HepG2 (cell line): ENCODE results near the gene ITM2B. TPM values are rescaled to one million over a fixed set of nuclear protein-coding genes. Genes with fewer than 3 reads are reported as not detected.
A peak's percentile ranks its signal among the peaks of the same experiment; 100 is the strongest.

ENCODE experiments used
- BHLHE40 ChIP-seq: IDR thresholded peaks from 2 replicates; pipeline ENCODE4 v1.6.1; 2011; ENCODE audit warnings: low read length, improper control_type of control experiment
- FOXK2 ChIP-seq: fragments of 450-650 bp; IDR thresholded peaks from 2 replicates; pipeline ENCODE4 v1.6.1; 2016
- GATAD2A ChIP-seq: IDR thresholded peaks from 2 replicates; pipeline ENCODE4 v1.6.1; 2016
- HOXA9 ChIP-seq: sonication (generic); formaldehyde crosslinking; IDR thresholded peaks from 2 replicates; pipeline ENCODE4 v1.8.1; 2022; ENCODE audit warnings: missing genetic modification reagents, mild to moderate bottlenecking, moderate library complexity, borderline replicate concordance
- KLF12 ChIP-seq: sonication (generic); formaldehyde crosslinking; IDR thresholded peaks from 2 replicates; pipeline ENCODE4 v1.4.0; 2020; ENCODE audit warnings: missing genetic modification reagents, borderline replicate concordance
- MEIS2 ChIP-seq: sonication (generic); formaldehyde crosslinking; IDR thresholded peaks from 2 replicates; pipeline ENCODE4 v1.9.0; 2021; ENCODE audit warnings: mild to moderate bottlenecking, missing genetic modification reagents
- MYNN ChIP-seq: sonication (generic); formaldehyde crosslinking; IDR thresholded peaks from 2 replicates; pipeline ENCODE4 v1.4.0; 2020; ENCODE audit warnings: mild to moderate bottlenecking, low read depth, missing genetic modification reagents
- PAX8 ChIP-seq: sonication (generic); formaldehyde crosslinking; IDR thresholded peaks from 2 replicates; pipeline ENCODE4 v1.8.0; 2022; ENCODE audit warnings: mild to moderate bottlenecking, missing genetic modification reagents, borderline replicate concordance
- PITX1 ChIP-seq: sonication (generic); formaldehyde crosslinking; IDR thresholded peaks from 2 replicates; pipeline ENCODE4 v1.5.1; 2020; ENCODE audit warnings: mild to moderate bottlenecking, missing genetic modification reagents
- RBAK ChIP-seq: sonication (generic); formaldehyde crosslinking; IDR thresholded peaks from 2 replicates; pipeline ENCODE4 v1.5.1; 2020; ENCODE audit warnings: mild to moderate bottlenecking, missing genetic modification reagents
- RFX3 ChIP-seq: IDR thresholded peaks from 2 replicates; pipeline ENCODE4 v1.6.1; 2016; ENCODE audit warnings: missing biosample characterization, missing genetic modification reagents
- TAF15 ChIP-seq: fragments of 200-400 bp; formaldehyde crosslinking; IDR thresholded peaks from one replicate; pipeline ENCODE4 v1.6.1; 2018; ENCODE audit warnings: mild to moderate bottlenecking, low read depth, low read length; ENCODE audit not compliant: poor library complexity, severe bottlenecking
- TOE1 ChIP-seq: sonication (generic); formaldehyde crosslinking; IDR thresholded peaks from 2 replicates; pipeline ENCODE4 v1.4.0; 2020; ENCODE audit warnings: mild to moderate bottlenecking, missing genetic modification reagents
- XRCC5 ChIP-seq: fragments of 200-400 bp; formaldehyde crosslinking; optimal IDR thresholded peaks from 2 replicates; pipeline ENCODE3; 2017; ENCODE audit warnings: mild to moderate bottlenecking, low read length
- ZNF317 ChIP-seq: sonication (generic); formaldehyde crosslinking; IDR thresholded peaks from 2 replicates; pipeline ENCODE4 v1.5.0; 2020; ENCODE audit warnings: mild to moderate bottlenecking, missing genetic modification reagents
- ZNF331 ChIP-seq: sonication (generic); formaldehyde crosslinking; IDR thresholded peaks from 2 replicates; pipeline ENCODE4 v1.4.0; 2020; ENCODE audit warnings: missing genetic modification reagents
- ZNF589 ChIP-seq: sonication (generic); formaldehyde crosslinking; conservative IDR thresholded peaks from 2 replicates; pipeline ENCODE4 v1.8.0; 2022; ENCODE audit warnings: mild to moderate bottlenecking, moderate library complexity, missing genetic modification reagents
- polyA plus RNA-seq, 8 experiments: library from polyadenylated mRNA; depleted of rRNA in 3 of 8; stranded (reverse) in 7 of 8; unstranded in 1 of 8; fragments of >200 nt; fragmentation: Illumina TruSeq in 4 of 8; extraction: Trizol in 4 of 8; gene quantifications; 2 replicates each; pipeline versions ENCODE4 v1.2.1 to v1.2.3, GENCODE V29; 2011 to 2016; ENCODE audit warnings: low read depth in 4 of 8, missing spikeins in 1 of 8, mixed read lengths in 1 of 8; ENCODE audit not compliant: insufficient read depth in 1 of 8
- total RNA-seq, 5 experiments: library from RNA; depleted of rRNA; stranded (reverse); fragments of >200 nt; fragmentation: Illumina TruSeq; extraction: Trizol; gene quantifications; 2 replicates each; pipeline ENCODE4 v1.2.3, GENCODE V29; 2016; ENCODE audit warnings: low read depth in 1 of 5
- TF ChIP-seq, protein P1 (sequence below): sonication (generic); formaldehyde crosslinking; IDR thresholded peaks from 2 replicates; pipeline ENCODE4 v1.9.0; 2021; ENCODE audit warnings: missing genetic modification reagents, borderline replicate concordance
- TF ChIP-seq, protein P2 (sequence below): sonication (generic); formaldehyde crosslinking; IDR thresholded peaks from 2 replicates; pipeline ENCODE4 v1.4.0; 2020; ENCODE audit warnings: mild to moderate bottlenecking, missing genetic modification reagents
- TF ChIP-seq, protein P3 (sequence below): sonication (generic); formaldehyde crosslinking; IDR thresholded peaks from 2 replicates; pipeline ENCODE4 v1.4.0; 2020; ENCODE audit warnings: mild to moderate bottlenecking, missing genetic modification reagents

Gene ITM2B
- total and polyA plus RNA-seq, 2 of the 13 experiments (the other 11 are each of a cell fraction or from before 2014, with no cell fraction given), result 158 to 373 TPM

DNA sequence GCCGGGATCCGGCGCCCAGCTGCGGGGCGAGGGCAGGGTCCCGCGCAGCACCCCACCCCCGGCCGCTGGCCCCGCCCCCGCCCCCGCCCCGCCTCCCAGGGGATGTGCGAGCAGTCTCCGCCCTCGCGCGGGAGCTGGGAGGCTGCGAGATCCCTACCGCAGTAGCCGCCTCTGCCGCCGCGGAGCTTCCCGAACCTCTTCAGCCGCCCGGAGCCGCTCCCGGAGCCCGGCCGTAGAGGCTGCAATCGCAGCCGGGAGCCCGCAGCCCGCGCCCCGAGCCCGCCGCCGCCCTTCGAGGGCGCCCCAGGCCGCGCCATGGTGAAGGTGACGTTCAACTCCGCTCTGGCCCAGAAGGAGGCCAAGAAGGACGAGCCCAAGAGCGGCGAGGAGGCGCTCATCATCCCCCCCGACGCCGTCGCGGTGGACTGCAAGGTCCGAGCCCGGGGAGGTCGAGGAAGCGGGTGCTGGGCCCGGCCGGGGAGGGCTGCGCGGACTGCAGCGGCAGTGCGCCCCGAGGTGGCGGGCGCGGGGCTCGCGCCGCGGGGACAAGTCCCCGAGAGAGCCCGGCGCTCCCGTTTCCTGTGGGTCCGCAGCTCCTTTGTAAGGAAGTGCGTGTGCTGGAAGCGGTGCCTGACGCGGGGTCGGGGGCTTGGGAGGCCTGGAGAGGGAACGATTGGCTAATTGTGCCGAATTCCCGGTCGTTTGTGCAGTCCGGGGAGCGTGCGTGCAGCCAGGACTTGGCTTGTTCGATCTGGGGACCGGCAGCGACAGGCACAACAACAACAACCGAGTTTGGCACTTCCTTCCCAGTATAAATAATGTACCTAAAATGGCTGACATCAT is at the start of gene ITM2B (continued):
- no peak; the same call in 1 of the 2 replicates for TF ChIP-seq FOXK2
- TF ChIP-seq KLF12, result no peak; the same call in 1 of the 2 replicates
- TF ChIP-seq, protein P1, sequence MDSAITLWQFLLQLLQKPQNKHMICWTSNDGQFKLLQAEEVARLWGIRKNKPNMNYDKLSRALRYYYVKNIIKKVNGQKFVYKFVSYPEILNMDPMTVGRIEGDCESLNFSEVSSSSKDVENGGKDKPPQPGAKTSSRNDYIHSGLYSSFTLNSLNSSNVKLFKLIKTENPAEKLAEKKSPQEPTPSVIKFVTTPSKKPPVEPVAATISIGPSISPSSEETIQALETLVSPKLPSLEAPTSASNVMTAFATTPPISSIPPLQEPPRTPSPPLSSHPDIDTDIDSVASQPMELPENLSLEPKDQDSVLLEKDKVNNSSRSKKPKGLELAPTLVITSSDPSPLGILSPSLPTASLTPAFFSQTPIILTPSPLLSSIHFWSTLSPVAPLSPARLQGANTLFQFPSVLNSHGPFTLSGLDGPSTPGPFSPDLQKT, result no peak
- TF ChIP-seq GATAD2A (CRISPR knock-in tag), result no peak
- 0 out of 2 replicates have a peak, but pooled peaks have one; percentile 25 for TF ChIP-seq PITX1 (CRISPR knock-in tag)
- TF ChIP-seq, protein P2, sequence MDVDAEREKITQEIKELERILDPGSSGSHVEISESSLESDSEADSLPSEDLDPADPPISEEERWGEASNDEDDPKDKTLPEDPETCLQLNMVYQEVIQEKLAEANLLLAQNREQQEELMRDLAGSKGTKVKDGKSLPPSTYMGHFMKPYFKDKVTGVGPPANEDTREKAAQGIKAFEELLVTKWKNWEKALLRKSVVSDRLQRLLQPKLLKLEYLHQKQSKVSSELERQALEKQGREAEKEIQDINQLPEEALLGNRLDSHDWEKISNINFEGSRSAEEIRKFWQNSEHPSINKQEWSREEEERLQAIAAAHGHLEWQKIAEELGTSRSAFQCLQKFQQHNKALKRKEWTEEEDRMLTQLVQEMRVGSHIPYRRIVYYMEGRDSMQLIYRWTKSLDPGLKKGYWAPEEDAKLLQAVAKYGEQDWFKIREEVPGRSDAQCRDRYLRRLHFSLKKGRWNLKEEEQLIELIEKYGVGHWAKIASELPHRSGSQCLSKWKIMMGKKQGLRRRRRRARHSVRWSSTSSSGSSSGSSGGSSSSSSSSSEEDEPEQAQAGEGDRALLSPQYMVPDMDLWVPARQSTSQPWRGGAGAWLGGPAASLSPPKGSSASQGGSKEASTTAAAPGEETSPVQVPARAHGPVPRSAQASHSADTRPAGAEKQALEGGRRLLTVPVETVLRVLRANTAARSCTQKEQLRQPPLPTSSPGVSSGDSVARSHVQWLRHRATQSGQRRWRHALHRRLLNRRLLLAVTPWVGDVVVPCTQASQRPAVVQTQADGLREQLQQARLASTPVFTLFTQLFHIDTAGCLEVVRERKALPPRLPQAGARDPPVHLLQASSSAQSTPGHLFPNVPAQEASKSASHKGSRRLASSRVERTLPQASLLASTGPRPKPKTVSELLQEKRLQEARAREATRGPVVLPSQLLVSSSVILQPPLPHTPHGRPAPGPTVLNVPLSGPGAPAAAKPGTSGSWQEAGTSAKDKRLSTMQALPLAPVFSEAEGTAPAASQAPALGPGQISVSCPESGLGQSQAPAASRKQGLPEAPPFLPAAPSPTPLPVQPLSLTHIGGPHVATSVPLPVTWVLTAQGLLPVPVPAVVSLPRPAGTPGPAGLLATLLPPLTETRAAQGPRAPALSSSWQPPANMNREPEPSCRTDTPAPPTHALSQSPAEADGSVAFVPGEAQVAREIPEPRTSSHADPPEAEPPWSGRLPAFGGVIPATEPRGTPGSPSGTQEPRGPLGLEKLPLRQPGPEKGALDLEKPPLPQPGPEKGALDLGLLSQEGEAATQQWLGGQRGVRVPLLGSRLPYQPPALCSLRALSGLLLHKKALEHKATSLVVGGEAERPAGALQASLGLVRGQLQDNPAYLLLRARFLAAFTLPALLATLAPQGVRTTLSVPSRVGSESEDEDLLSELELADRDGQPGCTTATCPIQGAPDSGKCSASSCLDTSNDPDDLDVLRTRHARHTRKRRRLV (CRISPR knock-in tag), result no peak
- TF ChIP-seq RFX3 (CRISPR knock-in tag), result no peak
- TF ChIP-seq HOXA9 (CRISPR knock-in tag), result peak; percentile 68; the same call in 1 of the 2 replicates
- TF ChIP-seq XRCC5, result peak; percentile 48
- TF ChIP-seq MYNN (CRISPR knock-in tag), result no peak
- TF ChIP-seq BHLHE40, result no peak
- TF ChIP-seq TOE1, result no peak; the same call in 1 of the 2 replicates
- no peak for TF ChIP-seq PAX8 (CRISPR knock-in tag)
- TF ChIP-seq RBAK (CRISPR knock-in tag), result no peak
- TF ChIP-seq ZNF317 (CRISPR knock-in tag), result no peak
- no peak for TF ChIP-seq ZNF331 (CRISPR knock-in tag)
- TF ChIP-seq, protein P3, sequence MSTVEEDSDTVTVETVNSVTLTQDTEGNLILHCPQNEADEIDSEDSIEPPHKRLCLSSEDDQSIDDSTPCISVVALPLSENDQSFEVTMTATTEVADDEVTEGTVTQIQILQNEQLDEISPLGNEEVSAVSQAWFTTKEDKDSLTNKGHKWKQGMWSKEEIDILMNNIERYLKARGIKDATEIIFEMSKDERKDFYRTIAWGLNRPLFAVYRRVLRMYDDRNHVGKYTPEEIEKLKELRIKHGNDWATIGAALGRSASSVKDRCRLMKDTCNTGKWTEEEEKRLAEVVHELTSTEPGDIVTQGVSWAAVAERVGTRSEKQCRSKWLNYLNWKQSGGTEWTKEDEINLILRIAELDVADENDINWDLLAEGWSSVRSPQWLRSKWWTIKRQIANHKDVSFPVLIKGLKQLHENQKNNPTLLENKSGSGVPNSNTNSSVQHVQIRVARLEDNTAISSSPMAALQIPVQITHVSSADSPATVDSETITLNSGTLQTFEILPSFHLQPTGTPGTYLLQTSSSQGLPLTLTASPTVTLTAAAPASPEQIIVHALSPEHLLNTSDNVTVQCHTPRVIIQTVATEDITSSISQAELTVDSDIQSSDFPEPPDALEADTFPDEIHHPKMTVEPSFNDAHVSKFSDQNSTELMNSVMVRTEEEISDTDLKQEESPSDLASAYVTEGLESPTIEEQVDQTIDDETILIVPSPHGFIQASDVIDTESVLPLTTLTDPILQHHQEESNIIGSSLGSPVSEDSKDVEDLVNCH (CRISPR knock-in tag), result no peak
- peak; percentile 66 for TF ChIP-seq TAF15
- peak; percentile 70; the same call in 1 of the 2 replicates for TF ChIP-seq ZNF589 (CRISPR knock-in tag)
- TF ChIP-seq MEIS2, result peak; percentile 26; the same call in 1 of the 2 replicates
